Measurements from ENCODE around the gene RSRP1.
"Not testable (repeated sequence)": the region's sequence is repeated elsewhere in the genome, so short reads cannot be mapped to it uniquely, and the experiment has no call there.

Gene RSRP1

GRCh38 chr1:25257196-25257595 lies 9.9 kb upstream of the RSRP1 start:
- in situ Hi-C loops (cut with MboI; ENCODE audit: low sequenced_read_pairs) = no loop called here

GRCh38 chr1:25256578-25256965 lies 9.3 kb upstream of the RSRP1 start:
- in situ Hi-C loops (cut with MboI; ENCODE audit: low sequenced_read_pairs) = no loop called here

- in situ Hi-C loops (cut with MboI; ENCODE audit: low sequenced_read_pairs) = no loop called here
Observed at GRCh38 chr1:25255706-25256577, 8.7 kb upstream of the RSRP1 start.

- in situ Hi-C loops (cut with MboI; ENCODE audit: low sequenced_read_pairs) = no loop called here
Observed at GRCh38 chr1:25253911-25254310, 6.7 kb upstream of the RSRP1 start.

- in situ Hi-C loops (cut with MboI; ENCODE audit: low sequenced_read_pairs) = no loop called here
Observed at GRCh38 chr1:25247829-25248754, 838 bp upstream of the RSRP1 start.

- in situ Hi-C loops (cut with MboI; ENCODE audit: low sequenced_read_pairs) = no loop called here
Observed at GRCh38 chr1:25246600-25247023, 642 bp downstream of the RSRP1 start.

GRCh38 chr1:25245809-25246599 lies 1.2 kb downstream of the RSRP1 start:
- in situ Hi-C loops (cut with MboI; ENCODE audit: low sequenced_read_pairs) = no loop called here

GRCh38 chr1:25245393-25245792 lies 1.9 kb downstream of the RSRP1 start:
- in situ Hi-C loops (cut with MboI; ENCODE audit: low sequenced_read_pairs) = no loop called here

GRCh38 chr1:25243907-25244306 lies 3.3 kb downstream of the RSRP1 start:
- in situ Hi-C loops (cut with MboI; ENCODE audit: low sequenced_read_pairs) = no loop called here

- in situ Hi-C loops (cut with MboI; ENCODE audit: low sequenced_read_pairs) = no loop called here
Observed at GRCh38 chr1:25239681-25240541, 7.3 kb downstream of the RSRP1 start.

- in situ Hi-C loops (cut with MboI; ENCODE audit: low sequenced_read_pairs) = no loop called here
Observed at GRCh38 chr1:25238046-25238445, 9.2 kb downstream of the RSRP1 start.

GRCh38 chr1:25236261-25236660 lies 11.0 kb downstream of the RSRP1 start:
- in situ Hi-C loops (cut with MboI; ENCODE audit: low sequenced_read_pairs) = not testable (repeated sequence)

- in situ Hi-C loops (cut with MboI; ENCODE audit: low sequenced_read_pairs) = not testable (repeated sequence)
Observed at GRCh38 chr1:25235411-25235810, 11.8 kb downstream of the RSRP1 start.

- in situ Hi-C loops (cut with MboI; ENCODE audit: low sequenced_read_pairs) = no loop called here
Observed at GRCh38 chr1:25232866-25233784, 14.1 kb downstream of the RSRP1 start.

- in situ Hi-C loops (cut with MboI; ENCODE audit: low sequenced_read_pairs) = no loop called here
Observed at GRCh38 chr1:25232027-25232865, 15.0 kb downstream of the RSRP1 start, which contains the start of gene SYF2. Gene SYF2, minus strand, starts transcription at chr1:25232502. Its CDS starts 35 bp downstream, at chr1:25232467.

GRCh38 chr1:25223471-25223870 lies 23.8 kb downstream of the RSRP1 start:
- in situ Hi-C loops (cut with MboI; ENCODE audit: low sequenced_read_pairs) = loop anchor here (25.0 kb wide), 1 partner anchor 536 kb away; no protein-coding TSS in a partner anchor

GRCh38 chr1:25222606-25223005 lies 24.6 kb downstream of the RSRP1 start:
- in situ Hi-C loops (cut with MboI; ENCODE audit: low sequenced_read_pairs) = loop anchor here (25.0 kb wide), 1 partner anchor 535 kb away; no protein-coding TSS in a partner anchor

- in situ Hi-C loops (cut with MboI; ENCODE audit: low sequenced_read_pairs) = loop anchor here (25.0 kb wide), 1 partner anchor 533 kb away; no protein-coding TSS in a partner anchor
Observed at GRCh38 chr1:25220666-25221065, 26.6 kb downstream of the RSRP1 start.

Data from HL-60/S4 treated with phorbol 12-myristate 13-acetate at 8.2 ng/mL for 4 days and 3 days (cell line).